Bone marrow (tissue), 2 donors: ENCODE data around the gene ERGIC1.

ENCODE experiments used
- DNase-seq, 2 donors: peaks; one replicate each; lab custom pipeline; 2025; lab: John Stamatoyannopoulos, UW

The ERGIC1 gene

DNA sequence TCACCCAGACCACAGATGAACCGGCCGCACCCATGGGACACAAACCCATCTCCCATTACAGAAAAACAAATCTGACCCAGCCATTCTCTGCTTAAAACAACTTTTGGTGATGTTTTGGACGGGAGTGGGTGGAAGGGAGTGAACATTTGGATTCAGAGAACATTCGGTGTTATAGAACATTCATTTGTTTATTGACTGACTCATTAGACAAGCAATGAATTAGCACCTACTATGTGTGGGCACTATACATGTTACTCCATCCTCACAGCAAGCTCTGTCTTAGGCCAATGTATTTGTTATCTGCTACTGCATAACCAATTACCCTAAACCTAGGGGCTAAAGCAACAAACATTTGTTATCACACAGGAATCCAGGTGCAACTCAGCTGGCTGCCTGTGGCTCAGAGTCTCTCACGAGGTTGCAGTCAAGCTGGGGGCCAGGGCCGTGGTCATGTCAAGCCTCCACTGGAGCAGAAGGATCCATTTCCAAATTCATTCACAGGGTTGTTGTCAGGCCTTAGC, 5.1 kb upstream of the ERGIC1 start:
- no peak for DNase-seq

DNA sequence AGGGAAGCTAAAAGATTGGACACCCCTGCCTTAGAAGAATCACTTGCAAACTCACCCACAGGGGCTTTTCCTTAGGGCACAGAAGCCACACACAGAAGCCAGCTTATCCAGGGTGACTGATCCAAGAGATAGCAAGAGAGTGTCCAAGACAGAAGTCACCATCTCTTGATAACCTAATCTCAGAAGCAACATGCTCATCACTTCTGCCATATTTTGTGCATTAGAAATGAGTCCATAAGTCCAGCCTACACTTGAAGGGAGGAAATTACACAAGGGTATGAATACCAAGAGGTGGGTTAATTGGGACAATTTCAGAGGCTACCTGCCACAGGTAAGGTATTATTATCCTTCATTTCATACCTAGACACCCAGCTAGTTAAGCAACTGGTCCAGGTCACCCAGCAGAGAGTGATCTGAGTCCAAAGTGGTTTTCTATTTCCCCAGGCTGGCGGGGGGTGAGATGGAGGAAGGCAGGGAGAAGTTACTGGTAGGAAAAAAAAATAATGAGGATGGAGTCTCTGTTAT, 3.7 kb upstream of the ERGIC1 start:
- DNase-seq = no peak

DNA sequence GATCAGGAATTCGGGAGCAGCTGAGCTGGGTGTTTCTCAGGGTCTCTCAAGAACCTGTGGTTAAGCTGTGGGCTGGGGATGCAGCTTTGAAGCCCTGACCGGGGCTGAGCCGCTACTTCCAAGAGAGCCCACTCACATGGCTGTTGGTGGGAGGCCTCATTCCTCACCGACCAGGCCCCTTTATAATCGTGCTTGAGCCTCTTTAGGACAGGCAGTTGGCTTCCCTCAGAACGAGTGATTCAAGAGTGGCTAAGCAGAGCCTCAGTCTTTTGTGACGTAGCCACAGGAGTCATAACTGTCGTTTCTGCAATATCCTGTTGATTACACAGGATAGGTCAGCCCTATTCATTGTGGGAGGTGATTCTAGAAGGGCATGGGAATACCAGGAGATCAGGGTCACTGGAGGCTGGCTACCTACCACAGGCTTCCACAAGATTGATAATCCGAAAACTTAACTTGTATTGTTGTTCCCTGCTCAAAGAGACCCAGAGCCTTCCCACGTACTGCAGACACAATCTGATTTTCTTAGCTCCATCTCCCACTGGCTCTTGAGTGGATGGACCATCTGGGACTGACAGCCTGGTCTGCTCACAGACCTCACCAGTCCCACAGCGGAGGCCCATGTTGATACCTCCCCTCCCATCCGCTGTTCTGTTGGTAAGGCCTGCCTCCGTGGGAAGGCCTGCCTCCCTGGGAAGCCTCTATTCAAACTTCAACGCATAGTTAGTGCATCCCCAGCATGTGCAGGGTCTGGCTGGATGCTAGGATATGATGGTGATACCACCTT, 3.0 kb upstream of the ERGIC1 start:
- DNase-seq = peak in 1 of 2 donors; percentile 15

DNA sequence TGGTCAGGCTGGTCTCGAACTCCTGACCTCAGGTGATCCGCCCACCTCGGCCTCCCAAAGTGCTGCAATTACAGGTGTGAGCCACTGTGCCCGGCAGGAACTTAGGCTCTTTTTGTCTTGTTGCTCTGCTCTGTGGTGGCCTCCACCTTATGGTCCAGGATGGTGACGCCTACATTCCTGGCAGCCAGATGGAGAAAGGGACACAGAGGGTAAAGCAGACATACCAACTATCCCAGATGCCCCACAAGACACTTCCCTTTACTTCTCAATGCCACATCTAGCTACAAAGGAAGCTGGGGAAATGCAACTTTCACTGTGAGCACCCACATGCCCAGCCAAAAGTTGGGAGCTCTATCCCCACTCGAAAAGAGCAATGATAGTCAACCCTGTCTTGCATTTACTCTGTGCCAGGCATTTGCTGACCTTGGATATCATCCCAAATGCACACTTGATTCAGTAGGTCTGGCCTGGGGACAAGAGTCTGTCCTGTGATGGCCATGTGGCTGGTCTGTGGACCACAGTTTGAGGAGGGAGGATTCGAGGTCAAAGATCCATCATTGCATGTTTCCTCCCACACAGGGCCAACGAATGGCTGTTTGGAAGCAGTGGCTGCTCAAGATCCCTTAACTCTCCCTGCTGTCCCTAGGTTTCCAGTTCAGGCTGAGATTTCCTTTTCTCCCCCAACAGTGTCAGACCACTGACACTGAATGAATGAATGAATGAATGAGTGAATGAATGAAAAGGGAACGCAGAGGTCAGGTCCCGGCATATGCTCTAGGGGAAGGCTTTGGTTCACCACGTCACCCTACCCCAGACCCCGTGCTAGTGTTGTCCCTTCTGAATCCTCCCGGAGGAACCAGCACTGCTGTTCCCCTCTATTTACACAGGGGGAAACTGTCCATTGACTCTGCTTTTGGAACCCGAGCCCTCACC, 1.4 kb upstream of the ERGIC1 start:
- DNase-seq = no peak

DNA sequence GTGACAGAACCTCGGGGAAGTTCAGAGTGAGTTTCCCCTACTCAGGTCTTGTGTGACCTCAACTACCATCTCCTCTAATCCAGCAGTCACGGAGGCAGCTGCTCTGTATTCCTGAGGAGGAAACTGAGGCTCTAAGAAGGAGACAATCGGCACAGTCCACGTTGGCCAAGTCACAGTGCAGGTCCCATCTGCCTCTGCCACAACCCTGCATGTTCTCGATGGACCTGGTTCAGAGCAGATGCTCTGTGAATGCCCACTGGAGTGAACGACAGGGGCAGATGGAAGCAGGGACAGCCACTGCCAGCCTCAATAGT, 722 bp upstream of the ERGIC1 start:
- no peak for DNase-seq

DNA sequence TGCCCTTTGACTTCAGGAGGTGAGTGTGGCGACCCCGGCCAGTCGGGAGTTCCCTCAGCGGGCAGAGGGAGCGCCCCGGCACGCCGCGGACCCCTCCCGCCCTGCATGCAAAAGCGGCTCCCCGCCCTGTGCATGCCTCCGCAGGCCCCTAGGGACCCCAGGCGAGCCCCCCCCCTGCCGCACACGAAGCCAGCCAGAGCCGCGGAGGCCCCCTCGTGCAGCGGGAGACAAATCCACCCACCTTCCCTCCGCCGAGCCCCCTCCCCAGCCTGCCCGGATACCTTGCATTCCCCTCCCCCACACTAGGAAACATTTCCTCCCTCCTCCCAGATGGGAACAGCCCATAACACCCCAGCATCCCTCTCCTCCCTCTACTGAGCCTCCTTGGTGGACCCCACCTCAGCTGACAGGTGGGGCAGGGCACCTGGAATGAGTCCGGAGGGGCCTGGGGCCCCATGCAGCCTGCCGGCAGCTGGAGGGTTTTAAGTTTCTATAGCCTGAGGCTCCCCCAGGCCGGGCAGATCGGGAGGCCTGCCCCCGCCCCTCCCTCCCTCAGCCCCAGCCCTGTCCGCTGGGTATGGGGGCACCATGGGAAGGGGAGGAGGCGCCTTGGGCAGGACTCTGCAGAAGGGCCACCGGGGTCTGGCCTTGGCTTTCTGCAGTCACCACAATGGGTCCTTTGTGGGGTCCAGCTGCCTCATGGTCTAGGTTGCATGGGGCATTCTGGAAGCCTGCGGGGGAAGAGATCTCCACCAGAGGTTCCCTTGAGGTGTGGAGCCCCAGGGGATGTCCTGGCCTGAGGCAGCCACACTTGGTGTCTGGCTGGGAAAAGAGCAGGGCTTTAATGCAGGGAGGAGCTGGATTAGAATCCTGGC, 601 bp downstream of the ERGIC1 start:
- peak in 1 of 2 donors; percentile 35 for DNase-seq

DNA sequence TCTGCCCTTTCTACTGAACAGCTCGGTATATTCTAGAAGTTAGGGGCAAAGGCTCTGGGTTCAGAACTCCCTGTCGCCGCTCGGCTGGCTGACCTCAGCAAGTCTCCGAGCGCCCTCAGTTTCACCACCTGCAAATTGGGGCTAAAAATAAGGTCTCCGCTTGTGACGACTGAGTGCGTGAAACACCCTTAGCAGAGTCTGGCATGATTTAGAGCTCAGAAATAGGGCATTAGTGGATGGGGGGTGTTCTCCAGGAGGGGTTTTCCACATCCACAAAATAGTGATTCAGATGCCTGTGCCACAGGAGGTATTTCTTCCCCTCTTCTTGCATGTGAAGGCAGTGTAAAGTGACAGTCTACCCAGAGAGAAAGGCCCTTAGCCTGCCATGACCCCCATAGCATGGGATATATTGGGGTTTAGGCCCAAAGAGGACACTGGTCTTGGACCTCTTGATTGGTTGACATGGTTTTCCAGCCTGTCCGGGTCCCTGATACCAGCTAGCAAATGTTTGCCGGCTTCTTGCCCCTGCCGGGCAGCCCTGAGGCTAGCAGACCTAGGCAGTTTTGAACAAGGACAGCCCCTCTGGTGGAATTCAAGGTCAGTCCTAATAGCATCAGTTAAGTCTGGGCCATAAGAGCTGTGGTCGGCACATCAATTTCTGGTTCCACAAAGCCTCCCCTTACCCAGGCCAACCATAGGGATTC, 1.4 kb downstream of the ERGIC1 start:
- no peak for DNase-seq

DNA sequence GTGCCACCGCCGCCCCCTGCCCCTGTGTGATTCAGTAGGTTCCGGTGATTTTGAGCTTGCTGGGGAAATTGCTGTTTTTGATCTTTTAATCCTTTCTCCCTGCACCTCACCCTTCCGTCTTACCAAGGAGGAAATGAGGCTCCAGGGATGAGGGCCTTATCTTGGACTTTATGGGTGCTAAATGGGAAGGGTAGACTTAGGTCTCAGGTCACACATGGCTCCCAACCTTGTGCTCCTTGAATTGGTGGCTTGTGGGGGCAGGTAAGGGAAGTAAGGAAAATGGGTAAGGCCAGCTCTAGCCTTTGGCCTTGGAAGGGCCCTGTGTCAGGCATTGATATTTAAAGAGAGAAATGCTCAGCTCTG, 1.9 kb downstream of the ERGIC1 start:
- no peak for DNase-seq

DNA sequence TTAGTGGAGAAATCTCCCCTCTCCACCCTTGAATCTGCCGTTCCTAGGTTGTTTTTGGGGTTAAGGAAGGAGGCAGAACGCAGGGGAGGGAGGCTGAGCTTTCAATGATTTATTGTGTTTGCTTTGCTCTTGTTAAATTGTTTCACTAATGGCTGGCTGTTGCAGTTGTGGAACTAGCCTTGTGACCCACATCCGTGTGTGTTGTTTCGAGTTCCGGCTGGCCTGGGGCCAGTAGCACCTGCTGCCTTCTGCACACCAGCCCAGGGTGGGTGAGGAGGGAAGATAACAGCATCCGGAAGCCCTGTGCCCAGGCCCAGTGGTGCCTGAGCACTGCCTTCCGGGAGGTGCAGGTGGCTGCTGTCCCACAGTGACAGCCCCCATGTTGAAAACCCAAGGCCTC, 3.6 kb downstream of the ERGIC1 start:
- DNase-seq = peak in 1 of 2 donors; percentile 83

DNA sequence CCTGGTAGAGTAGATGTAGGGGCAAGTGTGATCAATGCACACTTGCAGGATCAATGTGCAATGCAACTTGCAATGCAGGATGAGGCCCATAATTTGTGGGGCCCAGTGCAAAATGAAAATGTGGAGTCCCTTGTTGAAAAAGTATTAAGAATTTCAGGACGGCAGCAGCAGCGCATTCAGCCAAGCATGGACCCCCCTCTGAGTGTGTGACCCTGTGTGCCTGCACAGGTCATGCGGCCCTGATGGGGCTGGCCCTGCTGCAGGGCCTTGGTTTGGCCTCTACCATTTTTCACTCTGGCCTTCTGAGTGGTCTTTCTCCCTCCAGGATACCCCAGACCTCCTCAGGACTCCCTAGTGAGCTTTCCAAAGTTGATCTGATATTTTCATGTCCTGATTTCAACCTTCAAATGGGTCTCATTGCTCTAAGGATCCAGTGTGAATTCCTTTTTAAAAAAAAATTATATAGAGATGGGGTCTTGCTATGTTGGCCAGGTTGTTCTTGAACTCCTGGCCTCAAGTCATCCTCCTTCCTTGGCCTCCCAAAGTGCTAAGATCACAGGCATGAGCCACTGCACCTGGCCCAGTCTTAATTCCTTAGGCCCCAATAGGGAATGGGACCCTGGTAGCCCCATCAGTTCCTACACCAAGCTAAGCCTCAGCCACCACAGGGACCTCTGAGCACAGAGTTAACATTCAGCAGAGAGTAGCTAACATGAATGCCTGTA, 4.3 kb downstream of the ERGIC1 start:
- no peak for DNase-seq

DNA sequence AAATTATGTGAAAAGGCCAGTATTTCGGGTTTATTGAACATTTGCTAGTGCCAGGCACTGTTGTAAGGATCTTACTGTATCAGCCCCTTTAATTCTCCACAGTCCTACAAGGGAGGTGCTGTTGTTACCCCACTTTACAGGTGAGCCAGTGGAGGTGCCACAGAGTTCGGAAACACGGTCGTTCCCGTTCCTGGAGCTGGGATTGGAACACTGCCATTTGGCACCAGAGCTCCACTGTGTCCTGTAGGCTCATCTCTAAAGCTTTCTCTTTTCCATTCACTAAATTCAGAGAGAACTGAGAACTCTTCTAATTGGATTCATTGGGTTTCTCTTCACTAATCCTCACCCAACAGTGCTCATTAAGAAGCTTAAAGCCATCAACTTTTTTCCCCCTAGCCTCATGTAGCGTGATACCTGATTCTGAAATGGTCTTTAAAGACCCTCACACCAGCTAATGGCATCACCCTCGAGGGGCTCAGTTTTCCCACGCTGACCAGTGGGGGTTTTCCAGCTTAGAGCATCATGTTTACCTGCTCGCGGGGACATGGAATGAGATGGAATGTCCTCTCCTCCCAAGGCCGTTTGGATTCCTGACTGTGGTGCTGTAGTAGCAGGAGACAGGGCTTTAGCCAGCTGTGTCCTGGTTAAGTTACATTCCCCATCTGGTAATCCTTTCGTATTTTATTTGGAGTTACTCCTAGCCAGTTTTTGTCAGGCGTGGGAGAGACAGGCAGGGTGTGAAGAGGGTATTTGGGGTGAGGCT, 5.8 kb downstream of the ERGIC1 start:
- DNase-seq = no peak

DNA sequence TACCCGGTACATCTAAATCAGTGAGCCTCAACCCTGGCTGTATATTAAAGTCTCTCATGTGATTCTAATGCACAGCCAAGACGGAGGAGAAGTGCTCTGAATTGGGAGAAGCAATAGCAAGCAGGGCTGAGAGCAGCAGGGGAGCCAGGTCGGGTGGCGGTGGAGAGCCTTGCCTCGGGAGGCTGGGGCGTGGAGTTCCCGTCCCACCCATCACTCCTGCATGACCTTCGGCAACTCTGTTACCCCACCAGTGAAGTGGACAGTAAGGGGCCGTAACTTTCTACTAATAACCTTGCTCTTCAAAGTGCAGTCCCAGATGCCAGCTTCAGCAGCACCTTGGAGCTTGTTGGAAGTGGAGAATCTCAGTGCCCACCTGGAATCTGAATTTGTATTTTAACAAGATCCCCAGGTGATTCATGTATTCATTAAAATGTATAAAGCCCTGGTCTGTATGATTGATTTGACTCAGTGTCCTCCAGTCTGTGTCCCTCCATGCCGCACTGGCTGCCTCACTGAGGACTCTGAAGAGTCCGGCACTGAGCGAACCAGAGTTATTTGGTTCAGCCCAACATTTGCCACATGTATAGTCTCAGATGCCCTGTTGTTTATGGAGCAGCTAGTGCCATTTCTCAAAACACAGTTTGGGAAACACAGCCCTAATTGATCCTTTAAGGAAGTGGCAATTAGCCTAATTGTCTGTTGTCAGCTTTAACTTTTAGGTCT, 6.5 kb downstream of the ERGIC1 start:
- no peak for DNase-seq

DNA sequence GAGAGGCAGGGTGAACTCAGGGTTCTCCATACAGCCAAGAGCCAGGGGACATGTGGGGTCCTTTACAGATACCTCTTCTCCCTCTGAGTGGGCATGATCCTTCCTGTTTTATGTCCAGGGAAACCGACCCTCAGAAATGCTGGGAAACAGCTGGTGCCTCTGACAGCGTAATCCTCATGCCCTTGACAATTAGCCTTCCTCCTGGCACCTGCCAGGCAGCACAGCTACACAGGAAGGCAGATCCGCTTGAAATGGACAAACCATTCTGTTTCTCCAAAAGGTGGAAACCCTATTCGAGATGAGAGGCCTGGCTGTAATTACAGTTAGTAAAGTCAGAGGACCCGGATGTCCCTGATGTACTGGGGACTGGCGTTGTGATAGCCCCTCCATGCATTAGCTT, 7.2 kb downstream of the ERGIC1 start:
- no peak for DNase-seq

DNA sequence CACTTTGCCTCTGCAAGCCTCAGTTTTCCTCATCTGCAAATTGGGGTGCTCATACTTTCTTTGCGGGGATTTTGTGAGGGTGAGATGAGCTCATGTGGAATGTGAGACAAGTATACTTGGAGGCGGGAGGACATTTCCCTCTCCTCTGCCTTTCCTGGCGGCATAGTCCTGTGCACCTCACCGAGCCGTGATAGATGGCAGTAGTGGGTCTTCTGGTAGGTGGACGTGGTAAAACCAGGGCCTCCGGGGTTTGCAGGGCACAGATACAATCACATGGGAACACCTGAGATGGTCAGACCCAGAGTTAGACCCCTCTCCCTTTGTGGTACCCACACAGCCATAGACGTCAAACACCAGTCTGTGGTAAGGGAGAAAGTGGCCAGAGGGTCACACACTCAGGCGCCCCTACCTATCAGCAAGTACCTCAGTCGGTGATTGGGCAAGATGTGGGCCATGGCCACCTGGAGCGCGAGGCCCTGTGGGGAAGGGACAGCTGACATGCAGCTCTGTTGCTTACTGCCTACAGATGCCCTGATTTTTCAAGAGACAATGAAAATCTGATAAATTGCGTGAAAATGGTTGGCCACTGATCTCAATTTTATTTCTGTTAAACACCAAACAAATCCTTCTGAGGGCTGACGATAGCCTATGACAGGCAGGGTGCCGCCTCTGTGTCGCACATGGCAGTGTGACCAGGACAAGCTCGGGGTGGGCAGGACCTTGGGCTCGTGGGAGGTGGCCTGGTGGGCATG, 9.9 kb downstream of the ERGIC1 start:
- DNase-seq = no peak

DNA sequence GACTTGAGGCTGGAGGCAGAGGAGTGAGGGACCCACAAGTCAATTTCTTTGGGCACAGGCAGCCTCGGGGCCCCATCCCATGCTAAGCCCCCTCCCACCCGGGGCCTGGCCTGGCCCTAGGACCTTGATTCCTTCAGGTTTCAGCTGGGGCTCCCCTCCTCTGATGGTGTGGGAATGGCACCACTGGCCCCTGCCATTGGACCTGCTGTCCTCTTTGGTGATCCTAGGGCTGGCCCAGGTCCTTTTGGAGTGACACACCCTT, 10.5 kb downstream of the ERGIC1 start:
- no peak for DNase-seq

DNA sequence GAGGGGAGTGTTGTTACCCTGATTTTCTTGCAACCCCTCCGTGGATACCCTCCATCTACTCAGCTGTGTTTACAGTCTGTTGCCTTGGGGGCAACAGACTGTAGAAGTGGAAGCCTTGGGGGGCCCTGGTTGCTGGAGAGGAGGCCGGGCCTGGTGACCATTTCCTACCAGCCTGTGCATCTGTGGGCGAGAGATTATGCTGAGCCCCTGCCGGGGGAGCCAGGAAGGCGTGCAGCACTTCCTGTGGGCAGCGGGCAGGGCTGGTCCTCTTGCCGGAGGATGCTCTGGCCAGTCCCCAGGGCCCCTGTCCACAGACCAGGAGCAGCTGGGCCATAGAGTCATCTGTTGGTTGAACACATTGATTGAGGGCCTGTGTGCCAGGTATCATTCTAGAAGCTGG, 11.1 kb downstream of the ERGIC1 start:
- DNase-seq = no peak

DNA sequence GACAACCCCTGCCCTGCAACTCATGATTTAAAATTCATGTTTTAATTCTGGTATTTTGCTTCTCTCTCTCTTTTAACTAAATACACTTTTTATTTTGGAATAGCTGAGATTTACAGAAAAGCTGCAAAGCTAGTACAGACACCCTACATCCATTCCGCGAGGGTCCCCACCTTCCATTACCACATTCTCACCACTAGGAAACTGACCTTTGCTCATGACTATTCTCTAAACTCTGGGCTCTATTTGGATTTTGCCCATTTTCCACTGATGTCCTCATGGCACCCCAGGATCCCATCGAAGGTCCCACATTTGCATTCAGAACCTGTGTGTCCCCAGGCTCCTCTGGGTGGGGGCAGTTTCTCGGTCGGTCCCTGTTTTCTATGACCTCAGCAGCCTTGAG, 11.5 kb downstream of the ERGIC1 start:
- no peak for DNase-seq

DNA sequence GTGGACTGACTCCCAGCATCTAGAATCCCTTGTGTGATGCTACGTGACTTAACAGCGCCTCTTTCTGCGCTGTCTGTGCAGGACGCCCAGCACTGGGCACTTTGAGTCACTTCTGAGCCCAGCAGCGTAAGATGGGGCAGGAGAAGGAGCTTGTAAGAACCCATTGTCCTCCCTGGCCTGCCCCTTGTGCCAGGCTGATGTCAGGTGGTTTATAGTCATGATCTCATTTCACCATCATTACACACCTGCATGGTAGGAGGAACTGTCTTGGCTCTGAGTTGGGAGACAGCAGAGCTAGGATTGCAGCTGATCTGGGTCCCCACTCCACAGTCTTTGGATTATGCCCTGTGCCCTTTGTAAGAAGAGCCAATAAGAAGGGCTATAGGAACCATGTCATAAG, 12.2 kb downstream of the ERGIC1 start:
- DNase-seq = no peak

DNA sequence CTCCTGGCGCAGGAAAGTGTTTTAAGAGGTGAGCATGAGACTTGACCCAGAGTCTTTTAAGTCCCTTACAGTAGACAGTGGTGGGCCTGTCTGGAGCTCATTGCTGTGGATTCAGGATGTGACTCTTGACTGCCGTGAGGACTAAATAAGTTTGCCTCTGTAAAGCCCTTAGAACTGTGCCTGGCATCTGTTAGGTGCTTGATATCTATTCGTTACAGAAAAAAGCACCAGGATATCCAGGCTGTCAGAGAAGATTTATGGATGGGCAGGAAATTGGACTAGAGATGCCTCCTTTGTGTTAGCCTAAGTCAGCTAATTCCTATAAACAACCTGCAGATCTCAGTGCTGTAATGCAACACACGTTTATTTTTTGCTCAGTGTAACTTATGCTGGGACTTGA, 12.6 kb downstream of the ERGIC1 start:
- DNase-seq = no peak
